Inflammatory macrophage treated with lipopolysaccharide for 1 hour (primary cell): ENCODE data around the gene RASGEF1B.
"Not testable (repeated sequence)": the region's sequence is repeated elsewhere in the genome, so short reads cannot be mapped to it uniquely, and the experiment has no call there.

Experiments
- DNase-seq, 2 donors: peaks; one replicate each; pipeline ENCODE4 v3.0.0-alpha.2; 2020 to 2022

RASGEF1B gene

DNA sequence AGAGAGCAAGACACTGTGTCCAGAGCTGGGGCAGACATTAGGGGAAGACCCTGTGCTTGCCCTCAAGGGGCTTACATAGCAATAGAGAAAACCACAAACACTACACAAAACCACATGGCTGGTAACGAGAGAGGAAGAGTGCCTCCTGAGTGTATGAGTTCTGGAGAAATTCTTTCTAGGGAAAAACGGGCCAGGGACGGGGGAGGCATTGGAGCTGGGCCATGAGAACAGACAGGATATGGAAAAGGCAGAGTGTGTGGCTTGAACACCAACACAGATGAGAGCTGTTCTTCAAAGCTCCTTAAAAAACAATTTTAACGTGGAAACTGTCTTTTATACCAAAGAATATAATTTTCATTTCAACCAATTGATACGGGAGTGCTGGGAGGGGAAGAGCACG lies 42.7 kb downstream of the RASGEF1B start:
- DNase-seq: no peak

DNA sequence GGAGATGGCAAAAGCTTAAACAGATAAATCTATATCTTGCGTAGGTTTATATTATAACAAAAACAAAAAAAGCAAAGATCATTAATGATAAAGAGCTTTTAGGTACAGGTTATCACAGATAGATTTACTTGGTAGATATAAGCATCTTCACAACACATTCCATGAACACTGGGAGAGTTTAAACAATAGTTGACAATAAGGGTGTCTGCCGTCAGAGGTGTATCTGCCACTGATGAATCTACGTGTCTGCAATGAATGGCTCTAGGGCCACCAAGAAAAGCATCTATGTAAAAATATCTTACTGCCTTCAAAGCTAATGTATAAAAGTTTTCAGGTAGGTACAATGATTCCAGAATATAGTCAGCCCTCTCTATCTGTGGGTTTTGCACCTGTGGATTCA lies 43.7 kb downstream of the RASGEF1B start:
- DNase-seq: no peak

DNA sequence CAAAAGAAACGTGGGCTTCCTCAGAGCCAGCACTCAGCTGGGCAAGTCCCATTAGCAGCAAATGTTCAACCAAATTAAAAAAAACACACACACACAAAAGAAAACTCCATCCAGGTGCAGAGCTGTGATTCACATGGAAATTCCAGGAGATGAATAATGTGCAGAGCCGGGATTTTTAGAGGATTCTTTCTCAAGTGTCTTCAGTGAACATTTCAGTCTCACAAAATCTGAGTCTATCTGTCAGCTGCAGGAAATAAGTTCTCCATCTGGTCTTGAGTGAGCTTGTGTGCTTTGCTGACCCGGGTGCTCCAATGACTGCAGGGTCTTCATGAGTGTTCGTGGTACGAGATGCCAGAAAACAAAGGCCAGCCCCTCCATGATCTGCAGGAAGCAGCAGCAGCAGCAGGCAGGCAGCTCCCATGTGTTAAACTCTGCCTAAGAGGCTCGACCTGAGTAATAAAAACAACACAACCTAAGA lies 44.3 kb downstream of the RASGEF1B start:
- no peak for DNase-seq

DNA sequence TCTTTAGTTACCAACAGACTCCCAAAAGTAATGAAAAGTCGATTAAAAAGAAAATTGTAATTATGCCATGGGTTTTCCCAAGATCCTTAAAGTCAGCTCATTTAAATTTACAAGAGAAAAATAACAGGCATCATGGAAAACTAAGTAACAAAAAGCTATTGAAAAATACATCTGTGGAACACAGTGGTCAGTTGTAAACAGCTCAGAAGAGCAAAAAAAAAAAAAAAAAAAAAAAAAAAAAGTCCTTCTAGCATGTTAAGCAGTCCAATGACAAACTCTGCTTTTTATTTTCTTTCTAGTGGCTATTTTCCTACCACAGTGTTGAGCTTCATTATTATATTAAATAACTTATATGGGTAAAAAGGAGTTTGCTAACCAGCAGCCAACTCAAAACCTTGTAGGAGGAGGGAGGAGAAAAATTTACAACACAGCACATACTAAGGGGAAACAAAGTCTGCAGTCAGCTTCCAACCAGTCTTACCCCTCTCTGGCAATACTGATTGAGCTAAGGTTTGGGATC lies 44.9 kb downstream of the RASGEF1B start:
- no peak for DNase-seq

DNA sequence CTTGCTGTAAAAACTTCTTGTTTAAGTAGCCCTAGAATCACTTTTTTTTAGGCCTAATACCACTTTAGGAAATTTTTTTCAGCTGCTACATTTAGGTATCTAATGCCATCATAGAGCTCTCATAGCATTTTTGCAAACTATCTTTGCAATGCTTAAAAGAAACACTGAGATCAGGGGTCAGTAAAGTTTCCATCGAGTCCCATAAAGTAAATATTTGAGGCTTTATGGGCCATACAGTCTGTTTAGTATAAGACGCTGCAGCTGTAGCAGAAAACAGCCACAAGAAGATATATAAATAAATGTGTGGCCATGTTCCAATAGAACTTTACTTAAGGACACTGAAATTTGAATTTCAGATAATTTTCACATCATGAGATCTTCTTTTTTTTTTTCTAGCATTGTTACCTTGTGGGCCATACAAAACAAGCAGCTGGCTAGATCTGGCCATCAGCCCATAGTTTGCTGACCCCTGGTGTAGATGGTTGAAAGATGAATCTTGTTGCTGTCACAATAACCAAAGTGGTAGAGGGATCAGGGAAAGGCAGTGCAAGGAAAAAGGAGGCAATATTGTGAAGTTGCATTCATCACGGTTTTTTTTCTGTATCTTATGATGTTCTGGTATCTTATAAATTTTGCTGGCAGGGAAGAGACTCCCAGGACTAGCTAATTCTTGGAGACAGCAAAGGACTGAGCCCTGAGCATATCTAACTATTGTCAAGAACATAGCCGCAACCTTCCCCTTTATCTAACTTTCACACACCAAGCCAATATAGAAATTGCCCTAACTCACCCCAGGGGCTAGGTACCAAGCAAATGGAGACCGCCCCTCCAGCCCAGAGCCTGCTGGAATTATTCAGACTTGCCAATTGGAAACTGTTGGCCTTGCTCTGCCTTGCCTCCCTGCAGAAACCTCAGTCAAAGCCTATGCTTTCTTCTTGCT lies 46.6 kb downstream of the RASGEF1B start:
- no peak for DNase-seq

DNA sequence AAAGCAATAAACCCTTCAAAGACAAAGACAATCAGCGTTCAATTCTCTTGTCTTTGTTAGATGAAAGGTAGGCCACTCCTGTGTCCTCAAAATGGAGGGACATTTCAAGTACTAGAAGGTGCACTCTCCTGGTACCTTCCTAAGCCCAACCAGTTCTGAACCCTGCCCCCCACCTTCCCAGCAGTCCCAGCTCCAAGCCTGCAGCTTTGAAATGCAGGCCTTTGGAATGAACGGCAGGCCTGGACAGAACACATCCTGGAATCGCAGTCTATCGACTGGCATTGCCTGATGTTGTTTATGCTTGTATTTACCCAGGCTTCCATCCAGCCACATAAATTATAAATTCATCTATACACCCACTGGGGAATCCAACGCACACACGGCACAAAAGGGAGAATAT lies 47.4 kb downstream of the RASGEF1B start:
- no peak for DNase-seq

DNA sequence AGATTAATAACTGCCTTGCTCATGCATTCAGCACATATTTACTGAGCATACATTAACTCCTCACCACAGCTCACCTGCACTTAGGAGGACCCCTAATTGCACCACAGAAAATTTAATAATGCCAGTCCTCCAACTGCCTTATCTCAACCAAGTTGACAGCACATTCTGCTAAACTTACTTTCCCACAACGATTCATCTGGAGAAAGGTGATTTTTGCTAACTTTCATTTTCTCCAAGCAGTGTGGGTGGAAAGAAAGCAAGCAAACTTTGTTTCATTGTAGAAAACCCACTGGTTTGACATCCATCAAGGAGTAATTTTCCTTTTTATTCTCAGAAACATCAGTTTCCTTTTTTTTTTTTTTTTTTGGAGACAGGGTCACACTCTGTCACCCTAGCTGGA lies 49.1 kb downstream of the RASGEF1B start:
- no peak for DNase-seq

DNA sequence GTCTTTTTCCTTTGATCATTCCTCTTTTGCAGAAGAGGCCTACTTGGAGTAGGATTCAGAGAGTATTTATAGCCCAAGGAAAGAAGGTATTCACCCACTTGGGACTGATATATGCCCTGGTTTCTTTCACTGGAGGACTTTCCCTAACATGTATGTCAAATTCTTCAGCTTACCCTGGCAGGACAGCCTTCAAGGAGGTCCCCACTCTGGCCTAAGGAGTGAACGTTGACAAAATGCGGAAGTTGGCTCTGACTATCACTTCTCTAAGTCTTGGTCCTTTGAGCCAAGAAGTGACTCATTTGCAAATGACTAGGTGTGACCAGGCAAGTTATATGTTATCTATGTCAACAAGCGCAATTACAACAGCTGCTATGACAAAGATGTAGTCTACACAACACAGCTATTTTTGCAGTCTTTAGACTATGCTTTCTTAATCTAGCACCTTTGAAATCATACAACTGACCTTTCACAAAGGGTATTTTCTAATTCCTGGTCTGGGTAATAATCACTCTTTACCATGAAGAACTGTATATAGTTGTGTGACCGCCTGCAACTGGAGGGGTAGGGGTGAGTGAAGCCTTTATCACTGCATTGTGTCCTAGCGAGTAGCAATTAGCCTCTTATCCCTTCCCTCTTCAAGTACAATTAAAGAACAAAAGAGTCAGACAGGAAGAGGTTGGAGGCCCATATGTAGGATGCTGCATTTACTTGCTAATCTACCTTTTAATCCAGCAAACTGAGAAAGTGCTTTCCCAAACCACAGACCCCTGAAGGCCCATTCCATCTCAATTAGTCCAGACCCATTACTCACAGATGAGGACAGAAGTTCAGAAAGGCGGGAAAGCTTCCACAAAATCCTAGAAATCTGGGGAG lies 50.1 kb downstream of the RASGEF1B start:
- peak; percentile 88 to 95 for DNase-seq

DNA sequence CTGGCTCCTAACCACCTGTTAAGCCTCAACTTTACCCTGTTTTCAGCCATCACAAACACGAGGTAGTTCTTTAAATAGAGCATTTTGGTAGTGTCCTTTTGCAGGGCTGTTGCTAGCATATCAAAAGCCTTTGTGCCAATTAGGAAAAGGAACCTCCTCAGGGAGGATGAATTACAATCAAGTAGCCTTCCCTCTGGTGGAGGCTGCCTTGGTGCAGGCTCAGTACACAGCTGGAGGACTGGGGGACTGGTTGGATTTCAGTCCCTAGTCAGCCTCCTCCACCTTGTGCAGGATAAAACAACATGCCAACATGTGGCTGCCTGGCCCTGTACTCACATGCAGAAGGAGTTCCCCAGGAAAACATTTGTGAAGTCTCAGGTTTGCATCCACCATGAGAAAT lies 53.1 kb downstream of the RASGEF1B start:
- DNase-seq: no peak

DNA sequence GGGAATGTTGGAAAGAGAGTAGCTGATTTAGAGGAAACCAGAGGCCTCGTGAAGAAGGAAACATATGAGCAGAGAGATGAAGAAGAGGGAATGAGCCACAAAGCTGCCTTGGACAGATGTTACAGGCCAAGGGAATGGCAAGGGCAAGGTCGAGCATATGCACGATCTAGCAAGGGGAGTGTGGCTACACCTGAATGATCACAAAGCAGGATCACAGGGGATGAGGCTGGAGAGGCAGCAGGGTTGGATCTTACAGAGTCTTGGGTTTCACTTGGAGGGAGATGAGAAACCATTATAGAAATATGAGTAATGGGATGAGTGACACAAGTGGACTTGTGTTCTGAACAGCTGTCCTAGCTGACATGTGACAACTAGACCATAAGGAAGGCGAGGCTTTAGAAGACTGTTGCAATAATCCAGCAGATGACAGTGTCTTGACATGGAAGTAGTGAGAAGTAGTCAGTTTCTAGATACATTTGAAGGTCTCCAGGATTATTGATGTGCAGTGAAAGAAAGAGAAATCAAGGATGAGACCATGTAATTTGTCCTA lies 58.7 kb downstream of the RASGEF1B start:
- DNase-seq: peak; percentile 53 to 88

DNA sequence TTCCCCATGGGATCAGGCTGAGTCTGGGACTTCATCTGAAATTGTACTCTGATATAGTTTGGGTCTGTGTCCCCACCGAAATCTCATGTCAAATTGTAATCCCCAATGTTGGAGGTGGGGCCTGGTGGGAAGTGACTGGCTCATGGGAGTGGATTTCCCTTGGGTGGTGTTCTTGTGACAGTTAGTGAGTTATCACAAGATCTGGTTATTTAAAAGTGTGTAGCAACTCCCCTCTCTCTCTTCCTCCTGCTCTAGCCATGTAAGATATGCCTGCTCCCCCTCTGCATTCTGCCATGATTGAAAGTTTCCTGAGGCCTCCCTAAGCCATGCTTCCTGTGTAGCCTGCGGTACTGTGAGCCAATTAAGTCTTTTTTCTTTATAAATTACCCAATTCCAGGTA lies 61.0 kb downstream of the RASGEF1B start:
- DNase-seq: peak; percentile 55 to 74

DNA sequence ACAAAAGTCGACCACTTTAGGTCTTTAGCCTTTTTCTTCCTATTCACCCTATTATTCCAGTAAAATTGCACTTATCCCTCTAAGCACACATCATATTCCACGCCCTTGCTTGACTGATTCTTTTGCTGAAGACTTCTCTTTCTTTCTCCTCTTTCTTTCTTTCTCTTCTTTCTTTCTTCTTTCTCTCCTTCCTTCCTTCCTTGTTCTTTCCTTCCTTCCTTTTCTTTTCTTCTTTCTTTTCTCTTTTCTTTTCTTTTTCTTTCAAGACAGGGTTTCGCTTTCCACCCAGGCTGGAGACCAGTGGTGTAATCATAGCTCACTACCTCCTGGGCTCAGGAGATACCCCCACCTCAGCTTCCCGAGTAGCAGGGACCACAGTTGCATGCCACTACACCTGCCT lies 61.9 kb downstream of the RASGEF1B start:
- no peak for DNase-seq

DNA sequence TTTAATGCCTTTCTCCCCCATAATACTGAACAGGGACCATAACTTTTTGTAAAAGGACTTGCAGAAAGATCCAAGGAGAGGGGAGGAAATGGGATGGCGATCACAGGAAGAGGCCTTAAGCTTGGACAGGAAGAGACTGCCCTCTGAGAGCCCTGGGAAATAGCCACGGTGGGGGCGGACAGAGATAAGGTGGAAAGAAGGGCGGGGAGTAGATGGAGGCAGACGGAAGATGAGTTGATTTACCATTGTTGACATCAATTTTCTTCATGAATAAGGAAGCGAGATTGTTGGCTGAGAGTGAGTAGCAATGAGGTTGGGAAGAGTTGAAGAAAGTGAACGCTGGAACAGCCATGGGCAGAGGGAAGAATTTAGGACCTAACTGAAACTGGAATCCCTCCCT lies 63.4 kb downstream of the RASGEF1B start:
- no peak for DNase-seq

DNA sequence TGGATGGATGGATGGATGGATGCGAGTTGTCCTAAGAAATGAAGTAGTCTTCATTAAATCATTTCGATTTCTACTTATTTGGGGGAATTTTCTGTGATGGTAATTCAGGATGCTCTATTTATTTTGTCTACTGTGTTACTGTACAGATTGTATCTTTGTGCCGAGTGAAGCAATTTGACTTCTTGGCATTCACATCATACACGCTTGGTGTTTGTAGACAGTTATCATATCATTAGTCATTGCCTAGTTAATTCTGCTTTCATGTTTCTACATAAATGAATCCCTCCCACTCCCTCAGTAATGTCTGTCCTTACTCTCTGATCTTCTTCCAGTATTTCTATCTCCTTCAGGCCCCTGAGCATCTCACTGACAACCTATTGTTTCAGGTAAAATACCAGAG lies 64.0 kb downstream of the RASGEF1B start:
- DNase-seq: no peak

DNA sequence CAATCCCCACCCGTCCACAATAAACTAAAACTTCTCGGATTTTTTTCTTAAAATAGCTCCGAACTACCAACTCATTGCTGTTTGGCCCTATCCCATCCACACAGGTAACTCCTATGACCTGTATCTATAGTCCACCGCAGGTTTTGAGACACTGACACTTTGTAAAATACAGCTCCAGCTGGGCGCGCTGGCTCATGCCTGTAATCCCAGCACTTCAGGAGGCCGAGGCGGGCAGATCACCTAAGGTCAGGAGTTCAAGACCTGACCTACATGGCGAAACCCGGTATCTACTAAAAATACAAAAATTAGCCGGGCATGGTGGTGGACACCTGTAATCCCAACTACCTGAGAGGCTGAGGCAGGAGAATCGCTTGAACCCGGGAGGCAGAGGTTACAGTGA lies 65.2 kb downstream of the RASGEF1B start:
- not testable (repeated sequence) for DNase-seq

DNA sequence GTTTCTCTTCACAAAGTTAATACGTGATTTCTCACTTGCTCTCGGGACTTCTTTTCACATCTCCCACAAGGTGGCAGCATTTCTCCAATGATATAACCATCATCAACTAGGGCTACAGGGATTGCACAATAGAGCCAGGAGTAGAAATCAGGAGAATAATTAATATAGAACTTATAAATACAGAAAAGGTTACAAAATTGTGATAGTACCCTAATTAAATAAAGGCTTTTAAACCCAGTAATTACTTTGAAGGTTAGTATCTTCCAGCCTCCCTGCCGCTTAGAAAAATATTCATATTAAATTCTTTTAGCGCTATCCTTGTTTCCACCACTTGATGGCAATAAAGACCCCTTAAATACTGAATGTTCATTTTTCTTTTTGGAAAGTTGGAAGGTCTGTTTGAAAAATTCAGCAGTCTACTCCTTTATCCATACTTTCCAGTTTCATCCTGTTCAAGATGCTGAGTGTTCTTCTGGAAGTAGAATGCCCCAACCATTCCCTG lies 65.8 kb downstream of the RASGEF1B start:
- peak; percentile 72 to 92 for DNase-seq

DNA sequence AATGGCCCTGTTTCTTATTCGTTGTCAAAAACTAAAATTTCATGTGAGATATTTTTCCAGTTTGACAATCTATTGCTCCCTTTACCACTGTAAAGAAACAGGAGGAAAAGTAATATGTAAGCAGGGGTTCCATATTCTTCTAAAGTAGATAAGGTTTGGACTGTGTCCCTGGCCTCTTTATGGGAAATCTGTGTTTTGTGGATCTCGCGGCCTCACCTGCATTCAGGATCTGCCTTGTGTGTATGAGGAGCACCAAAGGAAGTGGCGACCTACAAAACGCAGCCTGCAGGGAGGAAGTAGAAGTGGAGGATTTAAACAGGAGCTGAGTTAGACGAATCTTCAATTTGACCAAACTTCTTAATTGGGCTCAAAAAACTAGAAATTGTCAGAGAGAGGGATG lies 67.0 kb downstream of the RASGEF1B start:
- no peak for DNase-seq

DNA sequence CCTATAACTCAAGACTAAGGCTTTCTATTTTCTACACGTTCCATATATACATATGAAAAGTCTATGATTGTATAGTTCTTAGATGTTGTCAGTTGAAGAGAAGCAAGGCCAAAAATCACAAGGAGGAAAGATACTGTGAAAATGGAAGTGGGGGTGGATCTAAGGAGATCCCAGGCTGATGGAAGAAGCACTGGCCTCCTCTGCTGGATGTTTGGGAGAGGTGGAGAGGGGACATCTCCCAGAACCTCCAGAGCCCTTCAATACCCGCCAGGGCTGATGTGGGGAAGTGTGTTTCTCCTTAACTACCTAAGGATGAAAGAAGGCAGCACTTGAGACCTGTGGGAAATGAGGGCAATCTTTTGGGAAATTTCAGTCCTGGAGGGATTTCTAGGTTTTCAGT lies 67.4 kb downstream of the RASGEF1B start:
- no peak for DNase-seq

DNA sequence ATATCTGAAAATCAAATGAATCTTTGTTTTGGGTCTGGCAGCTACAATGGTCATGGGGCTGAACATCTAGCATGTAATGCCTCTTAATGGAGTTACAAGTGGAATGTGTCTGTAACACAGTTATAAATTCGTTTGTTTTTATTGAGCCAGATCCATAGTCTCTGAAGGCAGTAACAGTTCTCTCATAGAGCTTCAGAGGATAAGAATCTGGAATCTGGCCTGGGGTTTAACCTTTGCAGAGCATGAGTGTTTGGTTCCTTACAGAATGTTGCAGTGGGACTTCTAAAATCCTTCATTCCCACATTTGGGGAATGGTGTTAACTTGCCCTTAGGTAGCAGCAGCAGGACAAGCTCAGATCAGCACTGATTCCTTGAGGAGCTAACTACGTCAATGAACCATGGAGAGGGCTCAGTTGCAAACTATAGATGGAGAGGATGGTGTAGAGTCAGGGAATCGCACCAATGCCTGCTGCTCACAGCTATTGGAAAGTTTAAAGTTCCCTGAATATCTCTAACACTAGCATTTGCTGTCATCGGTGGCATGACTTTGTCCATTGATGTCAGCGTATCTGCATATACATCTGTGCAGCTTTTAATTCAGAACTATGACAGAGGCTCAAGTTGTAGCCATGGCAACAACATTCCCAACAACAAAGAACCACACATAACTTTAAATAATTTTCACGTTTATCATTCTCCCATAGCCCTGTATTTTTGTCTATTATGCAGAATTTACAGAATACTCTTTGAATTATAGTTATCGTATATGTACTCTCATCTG lies 72.2 kb downstream of the RASGEF1B start:
- DNase-seq: no peak

DNA sequence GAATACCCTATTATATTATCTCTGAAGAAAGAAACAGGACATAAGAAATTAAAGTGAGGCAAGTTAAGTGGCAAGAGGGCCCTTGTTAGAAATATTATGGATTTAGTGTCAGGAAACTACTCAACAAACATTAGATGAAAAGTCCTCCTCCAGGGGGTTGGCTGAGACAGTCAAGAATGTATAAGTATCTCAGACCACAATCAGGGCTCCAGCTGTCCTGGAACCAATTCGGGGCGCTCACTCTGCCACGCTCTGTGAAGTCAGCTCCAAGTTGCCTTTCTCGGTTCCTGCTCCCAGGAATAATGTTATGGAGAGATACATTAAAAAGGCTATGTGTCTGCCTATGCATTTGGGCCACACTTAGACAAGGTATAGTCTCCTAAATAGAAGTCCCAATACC lies 73.3 kb downstream of the RASGEF1B start:
- DNase-seq: no peak

DNA sequence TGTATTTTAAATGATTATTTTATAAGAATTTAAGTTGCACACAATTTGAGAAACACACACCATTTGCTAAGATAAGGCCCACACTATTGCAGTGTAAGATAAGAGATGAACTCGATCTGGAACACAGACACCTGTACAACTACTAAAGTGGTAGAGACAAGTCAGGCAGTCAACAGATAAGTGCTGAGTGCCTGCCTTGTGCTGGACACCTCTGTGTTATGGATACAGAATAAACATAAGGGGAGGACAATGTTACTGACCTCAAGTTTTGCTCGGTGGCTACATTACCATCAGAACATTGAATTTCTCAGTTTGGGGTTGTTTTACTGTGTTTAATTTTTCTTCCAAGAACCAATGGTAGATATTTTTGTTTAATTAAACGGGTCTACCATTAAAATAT lies 74.1 kb downstream of the RASGEF1B start:
- DNase-seq: no peak

DNA sequence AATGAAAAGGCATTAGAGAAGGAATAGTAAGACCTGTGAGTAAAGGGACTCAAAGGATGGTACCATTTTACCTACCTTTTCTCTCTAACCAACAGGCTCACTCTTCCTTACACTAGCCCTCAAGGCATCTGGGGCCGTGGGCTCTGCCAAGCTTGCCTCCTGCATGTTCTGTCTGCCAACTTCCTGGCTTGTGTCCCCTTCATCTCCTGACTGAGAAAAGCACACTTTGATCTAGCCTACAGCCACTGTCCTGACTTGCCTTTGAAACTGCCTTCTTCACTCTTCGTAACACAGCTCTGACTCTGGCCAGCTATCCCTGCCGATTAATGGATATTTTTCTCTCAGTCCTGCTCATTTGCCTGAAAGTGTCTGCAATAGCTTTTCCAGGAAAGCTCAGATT lies 76.5 kb downstream of the RASGEF1B start:
- DNase-seq: no peak
